GM21619 (cell line): Measurements from ENCODE around the gene MARCHF3.

Experiments used
- ATAC-seq: cut with Tn5 transposase; IDR thresholded peaks from one replicate; pipeline ENCODE4 v1.9.1; 2021; ENCODE audit not compliant: unreplicated experiment

Gene MARCHF3

GRCh38 chr5:126884269-126884819 lies 146.0 kb downstream of the MARCHF3 start:
- no peak for ATAC-seq

- ATAC-seq, result no peak
Measured at GRCh38 chr5:126883564-126884245, 146.7 kb downstream of the MARCHF3 start.

- no peak for ATAC-seq
Measured at GRCh38 chr5:126881821-126882600, 148.3 kb downstream of the MARCHF3 start.

- no peak for ATAC-seq
Measured at GRCh38 chr5:126878634-126879033, 151.7 kb downstream of the MARCHF3 start.

GRCh38 chr5:126878085-126878484 lies 152.3 kb downstream of the MARCHF3 start:
- ATAC-seq, result no peak

- no peak for ATAC-seq
Measured at GRCh38 chr5:126877602-126878001, 152.8 kb downstream of the MARCHF3 start.

GRCh38 chr5:126875303-126875785 lies 155.0 kb downstream of the MARCHF3 start:
- ATAC-seq, result no peak

- ATAC-seq, result no peak
Measured at GRCh38 chr5:126872561-126873354, 157.6 kb downstream of the MARCHF3 start.

GRCh38 chr5:126871441-126871840 lies 158.9 kb downstream of the MARCHF3 start:
- ATAC-seq, result no peak

GRCh38 chr5:126869005-126869451 lies 161.3 kb downstream of the MARCHF3 start:
- peak; percentile 68 for ATAC-seq

- no peak for ATAC-seq
Measured at GRCh38 chr5:126868338-126869004, 161.9 kb downstream of the MARCHF3 start.

GRCh38 chr5:126866851-126867636 lies 163.3 kb downstream of the MARCHF3 start:
- no peak for ATAC-seq

- no peak for ATAC-seq
Measured at GRCh38 chr5:126865299-126865698, 165.1 kb downstream of the MARCHF3 start.

- no peak for ATAC-seq
Measured at GRCh38 chr5:126864042-126864688, 166.2 kb downstream of the MARCHF3 start.

GRCh38 chr5:126863402-126863801 lies 167.0 kb downstream of the MARCHF3 start:
- ATAC-seq, result no peak

GRCh38 chr5:126858441-126858840 lies 171.9 kb downstream of the MARCHF3 start:
- ATAC-seq, result no peak

GRCh38 chr5:126857472-126858410 lies 172.6 kb downstream of the MARCHF3 start:
- ATAC-seq, result no peak

GRCh38 chr5:126855266-126855665 lies 175.1 kb downstream of the MARCHF3 start:
- no peak for ATAC-seq
